CD4-positive, alpha-beta T cell treated with Interferon gamma for 1 hour (primary cell): ENCODE data around the gene GJB1.

Experiments used
- DNase-seq: peaks from one replicate; pipeline ENCODE4 v3.0.0-alpha.2; 2020

Gene GJB1

GRCh38 chrX:71215338-71215912, 7.6 kb upstream of the GJB1 start:
- DNase-seq = no peak

- DNase-seq = no peak
Measured at GRCh38 chrX:71216485-71216884, 6.5 kb upstream of the GJB1 start.

- DNase-seq = no peak
Measured at GRCh38 chrX:71217298-71217697, 5.7 kb upstream of the GJB1 start.

DNA sequence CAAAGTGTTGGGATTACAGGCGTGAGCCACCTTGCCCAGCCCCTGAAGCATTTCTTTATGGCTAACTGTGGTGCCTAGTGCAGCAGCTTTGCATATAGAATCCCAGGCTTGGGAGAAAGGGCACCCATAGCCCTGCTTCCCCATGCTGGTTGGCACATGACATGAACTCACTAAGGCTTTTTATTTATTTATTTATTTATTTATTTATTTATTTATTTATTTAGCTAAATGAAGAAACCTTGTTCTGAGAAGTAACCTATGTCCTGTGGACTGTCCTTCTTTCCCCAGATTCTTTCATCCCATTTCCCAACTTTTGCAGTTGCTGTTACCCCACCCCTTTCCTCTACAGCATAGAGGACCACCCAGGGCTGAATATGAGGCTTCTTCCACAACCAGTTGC, 1.9 kb upstream of the GJB1 start:
- no peak for DNase-seq

DNA sequence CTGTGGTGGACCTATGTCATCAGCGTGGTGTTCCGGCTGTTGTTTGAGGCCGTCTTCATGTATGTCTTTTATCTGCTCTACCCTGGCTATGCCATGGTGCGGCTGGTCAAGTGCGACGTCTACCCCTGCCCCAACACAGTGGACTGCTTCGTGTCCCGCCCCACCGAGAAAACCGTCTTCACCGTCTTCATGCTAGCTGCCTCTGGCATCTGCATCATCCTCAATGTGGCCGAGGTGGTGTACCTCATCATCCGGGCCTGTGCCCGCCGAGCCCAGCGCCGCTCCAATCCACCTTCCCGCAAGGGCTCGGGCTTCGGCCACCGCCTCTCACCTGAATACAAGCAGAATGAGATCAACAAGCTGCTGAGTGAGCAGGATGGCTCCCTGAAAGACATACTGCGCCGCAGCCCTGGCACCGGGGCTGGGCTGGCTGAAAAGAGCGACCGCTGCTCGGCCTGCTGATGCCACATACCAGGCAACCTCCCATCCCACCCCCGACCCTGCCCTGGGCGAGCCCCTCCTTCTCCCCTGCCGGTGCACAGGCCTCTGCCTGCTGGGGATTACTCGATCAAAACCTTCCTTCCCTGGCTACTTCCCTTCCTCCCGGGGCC, 1.2 kb downstream of the GJB1 start:
- DNase-seq = no peak

DNA sequence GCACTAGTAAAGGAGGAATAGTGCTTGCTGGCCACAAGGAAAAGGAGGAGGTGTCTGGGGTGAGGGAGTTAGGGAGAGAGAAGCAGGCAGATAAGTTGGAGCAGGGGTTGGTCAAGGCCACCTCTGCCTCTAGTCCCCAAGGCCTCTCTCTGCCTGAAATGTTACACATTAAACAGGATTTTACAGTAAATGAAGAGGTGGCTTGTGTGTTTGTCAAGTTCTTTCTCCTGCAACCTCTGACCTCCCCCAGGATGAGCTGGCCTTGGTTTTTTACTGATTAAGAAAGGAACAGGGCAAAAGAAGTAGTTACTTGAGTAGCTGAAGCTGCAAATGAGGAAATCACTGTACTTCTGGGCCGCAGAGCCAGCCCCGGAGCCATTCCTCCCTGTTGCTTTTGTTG, 2.0 kb downstream of the GJB1 start:
- no peak for DNase-seq

DNA sequence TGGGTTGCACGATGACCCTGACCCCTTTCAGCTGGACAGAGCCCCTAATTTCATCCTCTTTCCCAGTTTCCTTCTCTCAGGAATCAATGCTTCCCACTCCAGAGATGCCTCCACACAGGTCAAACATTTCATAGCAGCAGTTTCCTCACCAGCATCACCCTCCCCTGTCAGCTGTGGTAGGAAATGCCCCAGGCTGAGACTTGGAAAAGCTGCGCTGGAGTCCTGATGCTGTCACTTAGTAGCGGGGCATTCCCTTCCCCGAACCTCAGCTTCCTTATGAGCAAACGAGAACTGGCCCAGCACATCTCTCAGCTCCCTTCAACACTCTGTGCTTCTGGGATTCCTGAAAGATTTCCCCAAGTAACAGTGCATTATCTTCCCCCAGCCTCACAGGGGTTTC, 2.7 kb downstream of the GJB1 start:
- DNase-seq = no peak

DNA sequence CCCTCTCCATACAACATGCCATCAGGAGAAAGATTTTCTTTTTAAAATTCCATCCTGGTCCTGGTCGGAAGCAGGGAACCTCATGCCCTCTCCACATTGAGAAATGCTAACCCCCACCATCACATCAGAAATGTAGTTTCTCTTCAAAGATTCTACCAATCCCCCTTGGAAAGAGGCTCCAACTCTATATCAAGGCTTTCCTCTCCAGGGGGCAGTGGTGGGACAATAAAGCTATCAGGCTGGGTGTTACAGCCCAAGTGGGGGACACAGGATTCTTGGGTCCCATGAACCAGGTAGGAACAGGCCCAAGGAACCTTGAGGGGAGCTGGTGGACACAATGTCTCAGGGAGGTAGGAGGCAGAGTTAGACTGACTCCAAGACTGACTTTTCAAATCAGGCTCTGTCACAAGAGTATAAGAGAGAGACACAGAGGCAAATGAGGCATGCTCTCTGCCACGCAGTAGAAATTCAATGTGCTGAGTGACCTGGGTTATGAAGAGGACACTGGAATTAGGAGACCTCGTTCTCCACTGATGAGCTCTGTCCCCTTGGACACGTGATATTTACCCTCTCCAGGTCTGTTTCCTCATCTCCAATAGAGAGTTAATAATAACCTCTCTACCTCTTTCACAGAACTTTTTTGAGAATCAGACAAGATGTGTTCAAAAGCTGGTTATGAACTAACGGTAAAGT, 4.5 kb downstream of the GJB1 start:
- no peak for DNase-seq

DNA sequence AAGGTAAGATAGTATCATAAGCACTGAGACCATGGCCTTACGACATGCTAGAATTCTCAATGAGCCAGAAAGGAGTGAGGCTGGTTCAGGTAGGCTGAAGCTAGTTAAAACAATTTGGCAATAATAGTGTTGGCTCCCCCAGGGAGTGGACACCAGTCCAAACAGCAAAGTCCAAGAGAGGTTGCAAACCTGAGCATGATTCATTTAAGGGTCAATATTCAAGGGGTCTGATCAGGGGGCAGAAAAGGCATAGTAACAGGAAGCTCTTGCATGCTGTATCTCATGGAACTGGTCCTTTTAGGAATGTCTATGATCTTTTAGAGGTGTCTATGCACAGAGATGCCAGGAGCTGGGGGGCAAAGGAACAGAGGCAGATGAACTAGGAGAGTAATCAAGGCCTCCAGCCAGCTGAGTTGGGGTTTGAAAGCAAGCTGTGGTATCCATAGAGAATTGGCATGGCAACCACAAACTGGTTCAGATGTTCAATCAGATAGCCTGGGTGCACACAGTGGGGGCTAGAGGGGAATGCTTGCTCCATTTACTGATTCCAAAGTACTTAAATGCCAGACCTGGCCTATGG, 5.1 kb downstream of the GJB1 start:
- DNase-seq = no peak

- no peak for DNase-seq
Measured at GRCh38 chrX:71235482-71235881, 12.5 kb downstream of the GJB1 start.

DNA sequence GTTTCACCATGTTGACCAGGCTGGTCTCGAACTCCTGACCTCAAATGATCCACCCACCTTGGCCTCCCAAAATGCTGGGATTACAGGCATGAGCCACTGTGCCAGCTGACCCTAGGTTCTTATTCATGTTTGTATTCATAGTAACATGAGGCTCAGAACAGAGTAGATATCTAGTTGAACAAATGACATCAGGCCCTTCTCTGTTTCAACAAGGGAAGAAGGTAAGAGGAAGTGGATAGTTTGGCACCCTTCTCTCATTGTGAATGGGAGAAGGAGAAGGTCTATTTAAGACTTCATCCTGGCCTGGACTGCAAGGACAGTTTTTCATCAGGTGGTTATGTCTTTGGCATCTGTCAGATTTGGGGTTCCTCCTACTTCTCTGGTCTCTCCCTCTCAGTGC, 13.8 kb downstream of the GJB1 start:
- no peak for DNase-seq

- DNase-seq = no peak
Measured at GRCh38 chrX:71239781-71240180, 16.8 kb downstream of the GJB1 start.

DNA sequence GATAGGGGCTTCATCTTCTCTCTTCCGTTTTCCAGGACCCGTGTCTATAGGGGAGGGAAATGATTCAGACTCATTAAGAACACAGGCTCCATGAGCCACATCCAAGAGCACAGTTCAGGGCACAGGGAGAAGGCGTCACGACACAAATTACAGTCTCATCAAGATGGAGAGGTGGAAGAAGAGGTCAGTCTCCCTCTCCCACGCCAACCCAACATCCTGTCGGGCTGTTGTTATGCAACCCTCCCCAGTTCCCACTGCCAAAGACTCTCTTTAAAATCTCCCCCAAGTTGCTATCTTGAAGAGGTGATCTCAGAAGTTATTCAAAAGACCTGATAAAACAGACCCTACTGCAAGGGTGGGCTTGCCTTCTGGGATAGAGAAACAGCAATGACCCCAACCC, 18.3 kb downstream of the GJB1 start:
- DNase-seq = no peak

- DNase-seq = no peak
Measured at GRCh38 chrX:71244359-71245128, 21.5 kb downstream of the GJB1 start.

DNA sequence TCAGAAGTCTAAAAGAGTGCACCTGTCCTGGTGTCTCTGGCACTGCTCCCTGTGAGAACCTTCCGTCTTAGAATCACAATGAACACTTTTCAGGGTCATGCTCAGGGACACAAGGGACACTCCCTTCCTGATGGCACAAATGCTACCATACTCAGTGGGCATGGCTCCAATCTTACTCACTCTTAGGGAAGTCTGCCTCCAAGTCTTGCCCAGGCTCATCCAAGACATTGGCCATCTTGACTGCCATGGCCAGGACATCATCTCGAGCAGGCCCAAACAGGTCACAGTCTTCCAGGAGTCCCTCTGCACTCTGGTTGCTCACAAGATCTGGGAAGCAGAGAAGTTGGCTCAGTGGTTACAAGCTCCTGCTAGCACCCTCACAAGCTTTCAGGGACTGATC, 22.1 kb downstream of the GJB1 start:
- no peak for DNase-seq

GRCh38 chrX:71250841-71251240, 27.8 kb downstream of the GJB1 start:
- no peak for DNase-seq

DNA sequence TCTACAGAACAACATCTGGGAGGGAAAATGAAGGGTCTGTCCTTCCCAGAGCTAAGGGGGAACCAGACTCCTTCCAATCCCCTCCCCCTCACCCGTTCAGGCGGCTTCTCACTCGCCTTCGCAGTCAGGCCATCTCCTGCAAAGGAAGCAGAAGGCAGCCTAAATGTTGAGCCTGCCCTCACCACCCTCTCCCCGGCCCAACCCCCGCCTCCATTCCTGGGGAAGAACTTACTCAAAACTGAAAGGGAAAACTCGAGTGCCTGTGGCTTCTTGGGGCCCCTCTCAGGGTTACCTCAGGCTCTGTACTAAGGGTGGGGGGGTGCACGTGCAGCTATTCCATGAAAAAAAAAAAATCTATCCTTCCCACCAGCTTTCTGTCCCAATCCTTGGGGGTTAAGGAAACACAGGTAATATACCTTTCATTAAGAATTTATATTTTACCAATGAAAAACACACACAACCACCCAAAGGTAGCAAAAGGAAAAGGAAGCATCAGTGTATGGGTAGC, 28.5 kb downstream of the GJB1 start:
- no peak for DNase-seq

- no peak for DNase-seq
Measured at GRCh38 chrX:71252221-71252620, 29.2 kb downstream of the GJB1 start.

DNA sequence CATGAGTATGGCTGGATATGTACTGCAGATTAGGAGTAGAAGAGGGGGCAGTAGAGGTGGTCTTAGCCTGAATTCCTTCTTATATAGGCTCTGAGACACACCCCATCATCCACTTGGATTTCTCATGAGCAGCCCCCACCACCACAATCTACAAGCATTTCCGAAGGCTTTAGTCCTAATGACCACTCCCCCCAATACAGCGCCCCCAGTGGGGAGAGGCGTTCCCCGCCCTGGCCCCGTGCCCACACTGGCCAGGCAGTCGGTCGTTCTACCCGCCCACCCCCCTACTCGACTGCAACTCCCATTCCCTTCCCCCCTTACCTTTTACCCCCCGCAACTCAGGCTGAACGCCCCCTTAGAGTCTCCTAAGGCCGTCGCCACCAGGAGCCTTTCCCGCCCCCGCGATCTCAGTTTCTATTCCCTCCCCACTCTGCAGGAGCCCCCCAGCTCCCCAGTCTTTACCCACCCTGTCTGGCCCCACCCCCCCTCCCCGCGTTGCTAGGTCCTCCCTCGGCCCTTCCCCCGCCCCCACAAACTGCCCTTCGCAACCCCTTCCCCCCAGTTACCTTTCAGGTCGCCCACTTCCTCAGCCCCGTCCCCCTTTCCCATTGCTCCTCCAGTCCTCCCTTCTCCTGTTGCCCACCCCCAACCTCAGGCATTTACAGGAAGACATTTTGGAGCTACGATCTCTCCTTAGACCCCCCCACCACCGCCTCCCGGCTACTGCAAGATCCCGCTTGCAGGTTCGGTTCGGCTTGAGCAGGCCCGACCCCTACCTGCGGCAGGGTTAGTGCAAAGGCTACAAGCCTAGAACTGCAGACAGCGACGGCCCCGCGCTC, 30.4 kb downstream of the GJB1 start:
- peak; percentile 29 for DNase-seq

DNA sequence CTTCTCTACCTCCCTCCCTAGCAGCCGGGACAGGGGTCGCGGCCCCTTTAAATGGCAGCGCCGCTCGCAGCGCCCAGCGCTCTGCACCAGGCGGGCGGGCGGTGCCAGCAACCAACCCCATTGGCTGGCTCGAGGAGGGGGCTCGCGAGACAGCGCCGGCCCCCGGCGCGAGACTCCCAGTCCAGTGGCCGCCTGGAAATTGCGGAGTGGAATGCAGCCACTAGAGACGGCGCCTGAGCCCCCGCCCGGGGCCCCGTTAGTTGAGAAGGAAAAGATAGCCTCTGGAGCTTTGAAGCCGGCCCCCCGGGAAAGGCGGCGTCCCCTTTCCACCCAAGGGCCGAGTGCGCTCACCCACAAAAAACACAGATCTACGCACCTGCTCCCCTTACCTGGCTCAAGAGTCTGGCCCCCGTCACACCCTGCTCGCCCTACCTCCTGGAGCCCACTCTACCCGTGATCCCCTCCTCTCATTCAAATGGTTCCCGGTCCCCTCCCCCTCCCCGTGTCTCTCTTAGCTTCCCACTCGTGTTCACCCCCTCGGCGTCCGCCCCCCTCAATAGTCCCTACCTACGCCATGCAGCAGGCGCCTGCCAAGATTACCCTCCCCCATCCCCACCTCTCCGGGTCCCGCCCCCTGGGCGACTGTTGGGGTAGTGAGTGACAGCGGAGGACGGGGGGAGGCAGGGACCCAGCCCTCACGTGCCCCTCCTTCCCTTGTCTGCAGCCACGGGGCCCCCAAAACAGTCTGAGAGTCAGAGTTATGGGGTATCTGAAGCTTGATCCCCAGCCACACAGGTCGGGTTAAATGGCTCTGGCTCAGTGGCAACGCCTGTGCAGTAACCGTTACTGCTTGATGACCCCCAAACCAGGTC, 31.3 kb downstream of the GJB1 start, which contains the start of gene ZMYM3:
TSS of gene ZMYM3 (minus strand) at position 49 of the 872 bp plus-strand sequence. CDS start 885 bp downstream, outside the sequence.
- DNase-seq = peak; percentile 83

- no peak for DNase-seq
Measured at GRCh38 chrX:71256051-71256450, 33.0 kb downstream of the GJB1 start.
